Panc1 (cell line): ENCODE data around the gene STPG3.
"Not testable (repeated sequence)": the region's sequence is repeated elsewhere in the genome, so short reads cannot be mapped to it uniquely, and the experiment has no call there.

Source experiments
- POLR2AphosphoS5 ChIP-seq: IDR thresholded peaks from 2 replicates; pipeline ENCODE4 v1.6.1; 2012; ENCODE audit warnings: mild to moderate bottlenecking, low read depth, low read length, moderate library complexity
- SIN3A ChIP-seq: IDR thresholded peaks from 2 replicates; pipeline ENCODE4 v1.6.1; 2012; ENCODE audit warnings: low read depth, mild to moderate bottlenecking, low read length, moderate library complexity, borderline replicate concordance; ENCODE audit not compliant: insufficient read depth
- TCF7L2 ChIP-seq: IDR thresholded peaks from 2 replicates; pipeline ENCODE4 v1.6.1; 2011; ENCODE audit warnings: mild to moderate bottlenecking, low read depth, low read length, inconsistent platforms
- TF ChIP-seq, protein P1 (sequence below): fragments of 450-650 bp; IDR thresholded peaks from 2 replicates; pipeline ENCODE4 v1.5.1; 2017; ENCODE audit warnings: mild to moderate bottlenecking
- TF ChIP-seq, protein P2 (sequence below), 2 experiments: IDR thresholded peaks; 2 replicates each; pipeline ENCODE4 v1.6.1; 2011 to 2012; ENCODE audit warnings: low read depth in 2 of 2, control low read depth in 1 of 2, low read length in 1 of 2, mild to moderate bottlenecking in 1 of 2, moderate library complexity in 1 of 2; ENCODE audit not compliant: insufficient read depth in 1 of 2

DNA sequence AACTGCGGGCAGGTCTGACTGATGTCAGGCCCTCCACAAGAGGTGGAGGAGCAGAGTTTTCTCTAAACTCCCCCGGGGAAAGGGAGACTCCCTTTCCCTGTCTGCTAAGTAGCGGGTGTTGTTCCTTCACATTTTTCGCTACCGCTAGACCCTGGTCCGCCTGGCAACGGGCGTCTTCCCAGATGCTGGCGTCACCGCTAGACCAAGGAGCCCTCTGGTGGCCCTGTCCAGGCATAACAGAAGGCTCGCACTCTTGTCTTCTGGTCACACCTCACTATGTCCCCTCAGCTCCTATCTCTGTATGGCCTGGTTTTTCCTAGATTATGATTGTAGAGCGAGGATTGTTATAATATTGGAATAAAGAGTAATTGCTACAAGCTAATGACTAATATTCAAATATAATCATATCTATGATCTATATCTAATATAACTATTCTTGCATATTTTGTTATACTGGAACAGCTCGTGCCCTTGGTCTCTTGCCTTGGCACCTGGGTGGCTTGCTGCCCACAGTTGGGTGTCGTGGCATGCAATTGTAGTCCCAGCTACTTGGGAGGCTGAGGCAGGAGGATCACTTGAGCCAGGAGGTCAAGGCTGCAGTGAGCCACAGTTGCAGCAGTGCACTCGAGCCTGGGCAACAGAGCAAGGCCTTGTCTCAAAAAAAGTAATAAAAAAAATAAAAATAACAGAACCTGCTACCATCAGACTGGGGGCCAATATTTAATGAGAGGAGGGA lies 11.3 kb downstream of the STPG3 start:
- TF ChIP-seq, protein P1, sequence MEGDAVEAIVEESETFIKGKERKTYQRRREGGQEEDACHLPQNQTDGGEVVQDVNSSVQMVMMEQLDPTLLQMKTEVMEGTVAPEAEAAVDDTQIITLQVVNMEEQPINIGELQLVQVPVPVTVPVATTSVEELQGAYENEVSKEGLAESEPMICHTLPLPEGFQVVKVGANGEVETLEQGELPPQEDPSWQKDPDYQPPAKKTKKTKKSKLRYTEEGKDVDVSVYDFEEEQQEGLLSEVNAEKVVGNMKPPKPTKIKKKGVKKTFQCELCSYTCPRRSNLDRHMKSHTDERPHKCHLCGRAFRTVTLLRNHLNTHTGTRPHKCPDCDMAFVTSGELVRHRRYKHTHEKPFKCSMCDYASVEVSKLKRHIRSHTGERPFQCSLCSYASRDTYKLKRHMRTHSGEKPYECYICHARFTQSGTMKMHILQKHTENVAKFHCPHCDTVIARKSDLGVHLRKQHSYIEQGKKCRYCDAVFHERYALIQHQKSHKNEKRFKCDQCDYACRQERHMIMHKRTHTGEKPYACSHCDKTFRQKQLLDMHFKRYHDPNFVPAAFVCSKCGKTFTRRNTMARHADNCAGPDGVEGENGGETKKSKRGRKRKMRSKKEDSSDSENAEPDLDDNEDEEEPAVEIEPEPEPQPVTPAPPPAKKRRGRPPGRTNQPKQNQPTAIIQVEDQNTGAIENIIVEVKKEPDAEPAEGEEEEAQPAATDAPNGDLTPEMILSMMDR, result peak; percentile 76
- TF ChIP-seq POLR2AphosphoS5, TCF7L2, SIN3A: not testable (repeated sequence)
- TF ChIP-seq, protein P2, sequence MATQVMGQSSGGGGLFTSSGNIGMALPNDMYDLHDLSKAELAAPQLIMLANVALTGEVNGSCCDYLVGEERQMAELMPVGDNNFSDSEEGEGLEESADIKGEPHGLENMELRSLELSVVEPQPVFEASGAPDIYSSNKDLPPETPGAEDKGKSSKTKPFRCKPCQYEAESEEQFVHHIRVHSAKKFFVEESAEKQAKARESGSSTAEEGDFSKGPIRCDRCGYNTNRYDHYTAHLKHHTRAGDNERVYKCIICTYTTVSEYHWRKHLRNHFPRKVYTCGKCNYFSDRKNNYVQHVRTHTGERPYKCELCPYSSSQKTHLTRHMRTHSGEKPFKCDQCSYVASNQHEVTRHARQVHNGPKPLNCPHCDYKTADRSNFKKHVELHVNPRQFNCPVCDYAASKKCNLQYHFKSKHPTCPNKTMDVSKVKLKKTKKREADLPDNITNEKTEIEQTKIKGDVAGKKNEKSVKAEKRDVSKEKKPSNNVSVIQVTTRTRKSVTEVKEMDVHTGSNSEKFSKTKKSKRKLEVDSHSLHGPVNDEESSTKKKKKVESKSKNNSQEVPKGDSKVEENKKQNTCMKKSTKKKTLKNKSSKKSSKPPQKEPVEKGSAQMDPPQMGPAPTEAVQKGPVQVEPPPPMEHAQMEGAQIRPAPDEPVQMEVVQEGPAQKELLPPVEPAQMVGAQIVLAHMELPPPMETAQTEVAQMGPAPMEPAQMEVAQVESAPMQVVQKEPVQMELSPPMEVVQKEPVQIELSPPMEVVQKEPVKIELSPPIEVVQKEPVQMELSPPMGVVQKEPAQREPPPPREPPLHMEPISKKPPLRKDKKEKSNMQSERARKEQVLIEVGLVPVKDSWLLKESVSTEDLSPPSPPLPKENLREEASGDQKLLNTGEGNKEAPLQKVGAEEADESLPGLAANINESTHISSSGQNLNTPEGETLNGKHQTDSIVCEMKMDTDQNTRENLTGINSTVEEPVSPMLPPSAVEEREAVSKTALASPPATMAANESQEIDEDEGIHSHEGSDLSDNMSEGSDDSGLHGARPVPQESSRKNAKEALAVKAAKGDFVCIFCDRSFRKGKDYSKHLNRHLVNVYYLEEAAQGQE (IDR thresholded peaks at IDR 0.05; ENCODE audit: insufficient read depth in 1 of 2, low read depth in 2 of 2, low read length in 1 of 2), result not testable (repeated sequence)
